ENCODE measurements around the gene FBXO8.
"Not testable (repeated sequence)": the region's sequence is repeated elsewhere in the genome, so short reads cannot be mapped to it uniquely, and the experiment has no call there.

FBXO8 gene

DNA sequence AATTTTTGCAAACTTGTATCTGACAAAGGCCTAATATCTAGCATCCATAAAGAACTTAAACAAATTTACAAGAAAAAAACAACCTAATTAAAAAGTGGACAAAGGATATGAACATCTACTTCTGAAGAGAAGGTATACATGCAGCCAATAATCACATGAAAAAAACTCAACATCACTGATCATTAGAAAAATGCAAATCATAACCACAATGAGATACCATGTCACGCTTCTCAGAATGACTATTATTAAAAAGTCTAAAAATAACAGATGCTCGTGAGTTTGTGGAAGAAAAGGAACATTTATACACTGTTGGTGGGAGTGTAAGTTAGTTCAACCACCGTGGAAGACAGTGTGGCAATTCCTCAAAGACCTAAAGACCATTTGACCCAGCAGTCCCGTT is 24.2 kb upstream of the FBXO8 start:
- TF ChIP-seq, protein P1, sequence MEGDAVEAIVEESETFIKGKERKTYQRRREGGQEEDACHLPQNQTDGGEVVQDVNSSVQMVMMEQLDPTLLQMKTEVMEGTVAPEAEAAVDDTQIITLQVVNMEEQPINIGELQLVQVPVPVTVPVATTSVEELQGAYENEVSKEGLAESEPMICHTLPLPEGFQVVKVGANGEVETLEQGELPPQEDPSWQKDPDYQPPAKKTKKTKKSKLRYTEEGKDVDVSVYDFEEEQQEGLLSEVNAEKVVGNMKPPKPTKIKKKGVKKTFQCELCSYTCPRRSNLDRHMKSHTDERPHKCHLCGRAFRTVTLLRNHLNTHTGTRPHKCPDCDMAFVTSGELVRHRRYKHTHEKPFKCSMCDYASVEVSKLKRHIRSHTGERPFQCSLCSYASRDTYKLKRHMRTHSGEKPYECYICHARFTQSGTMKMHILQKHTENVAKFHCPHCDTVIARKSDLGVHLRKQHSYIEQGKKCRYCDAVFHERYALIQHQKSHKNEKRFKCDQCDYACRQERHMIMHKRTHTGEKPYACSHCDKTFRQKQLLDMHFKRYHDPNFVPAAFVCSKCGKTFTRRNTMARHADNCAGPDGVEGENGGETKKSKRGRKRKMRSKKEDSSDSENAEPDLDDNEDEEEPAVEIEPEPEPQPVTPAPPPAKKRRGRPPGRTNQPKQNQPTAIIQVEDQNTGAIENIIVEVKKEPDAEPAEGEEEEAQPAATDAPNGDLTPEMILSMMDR (IDR thresholded peaks at IDR 0.05; ENCODE audit: borderline replicate concordance, insufficient read depth, low read depth, low read length) = no peak
- H3K4me3 ChIP-seq (ENCODE audit: low read depth, low read length) = no peak overlapping the region

DNA sequence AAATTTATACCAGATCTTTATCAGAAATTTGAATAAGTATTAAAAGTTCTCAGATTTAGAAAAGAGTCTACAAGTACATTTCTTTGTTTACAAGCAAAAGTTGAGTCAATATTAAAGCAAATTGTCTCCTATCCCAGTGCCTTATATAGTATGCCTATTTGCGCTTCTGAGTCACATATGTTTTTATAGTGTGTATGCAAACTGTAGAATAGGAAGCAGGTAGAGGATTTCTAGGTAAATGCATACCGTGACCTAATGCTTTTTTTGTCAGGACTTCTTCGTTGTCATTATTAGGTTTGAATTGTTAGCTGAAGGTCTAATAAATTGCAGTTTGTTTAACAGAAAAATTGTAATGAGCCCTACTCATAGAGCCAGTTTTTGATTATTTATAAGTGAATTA is 22.5 kb upstream of the FBXO8 start:
- H3K4me3 ChIP-seq (ENCODE audit: low read depth, low read length) = no peak overlapping the region
- TF ChIP-seq, protein P1 (IDR thresholded peaks at IDR 0.05; ENCODE audit: borderline replicate concordance, insufficient read depth, low read depth, low read length) = no peak

DNA sequence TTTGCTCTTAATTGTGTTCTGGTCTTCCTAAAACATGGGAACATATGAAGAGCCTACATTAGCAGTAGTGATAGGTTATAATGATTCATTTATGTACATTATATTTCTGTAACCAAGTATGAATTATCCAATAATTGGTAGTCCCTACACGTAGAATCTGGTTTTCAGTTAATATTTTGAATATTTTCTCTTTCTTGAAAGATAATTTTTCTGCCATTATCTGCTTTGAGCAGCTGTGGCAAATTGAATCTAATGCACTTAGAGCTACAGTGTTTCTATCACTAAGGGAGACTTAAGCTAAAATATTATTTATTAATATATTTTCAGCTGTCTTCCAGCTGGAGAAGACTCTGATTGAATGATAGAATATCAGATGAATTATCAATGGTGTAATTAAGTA is 21.2 kb upstream of the FBXO8 start:
- TF ChIP-seq, protein P1 (IDR thresholded peaks at IDR 0.05; ENCODE audit: borderline replicate concordance, insufficient read depth, low read depth, low read length) = no peak
- H3K4me3 ChIP-seq (ENCODE audit: low read depth, low read length) = no peak overlapping the region

DNA sequence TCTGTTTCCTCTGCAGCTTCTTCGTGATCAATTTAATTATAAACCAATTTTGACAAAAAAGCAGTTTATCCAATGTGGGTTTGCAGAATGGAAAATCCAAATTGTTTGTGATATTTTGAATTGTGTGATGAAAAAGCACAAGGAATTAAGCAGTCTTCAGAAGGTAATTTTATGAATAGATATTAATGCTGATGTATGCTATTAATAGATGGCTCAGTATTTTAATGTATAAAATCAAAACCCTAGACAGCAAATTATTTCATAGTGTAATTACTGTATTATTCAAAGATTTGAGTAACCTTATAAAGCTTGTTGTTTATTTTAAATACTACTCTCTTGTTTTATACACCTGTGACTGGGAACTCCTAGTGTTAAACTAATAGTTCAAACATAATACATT is 20.2 kb upstream of the FBXO8 start:
- no peak overlapping the region for H3K4me3 ChIP-seq (ENCODE audit: low read depth, low read length)
- TF ChIP-seq, protein P1 (IDR thresholded peaks at IDR 0.05; ENCODE audit: borderline replicate concordance, insufficient read depth, low read depth, low read length) = no peak

DNA sequence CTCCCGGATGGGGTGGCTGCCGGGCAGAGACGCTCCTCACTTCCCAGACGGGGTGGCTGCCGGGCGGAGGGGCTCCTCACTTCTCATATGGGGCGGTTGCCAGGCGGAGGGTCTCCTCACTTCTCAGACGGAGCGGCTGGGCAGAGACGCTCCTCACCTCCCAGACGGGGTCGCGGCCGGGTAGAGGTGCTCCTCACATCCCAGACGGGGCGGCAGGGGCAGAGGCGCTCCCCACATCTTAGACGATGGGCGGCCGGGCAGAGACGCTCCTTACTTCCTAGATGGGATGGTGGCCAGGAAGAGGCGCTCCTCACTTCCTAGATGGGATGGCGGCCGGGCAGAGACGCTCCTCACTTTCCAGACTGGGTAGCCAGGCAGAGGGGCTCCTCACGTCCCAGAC is 11.7 kb upstream of the FBXO8 start:
- not testable (repeated sequence) for H3K4me3 ChIP-seq (ENCODE audit: low read depth, low read length)

DNA sequence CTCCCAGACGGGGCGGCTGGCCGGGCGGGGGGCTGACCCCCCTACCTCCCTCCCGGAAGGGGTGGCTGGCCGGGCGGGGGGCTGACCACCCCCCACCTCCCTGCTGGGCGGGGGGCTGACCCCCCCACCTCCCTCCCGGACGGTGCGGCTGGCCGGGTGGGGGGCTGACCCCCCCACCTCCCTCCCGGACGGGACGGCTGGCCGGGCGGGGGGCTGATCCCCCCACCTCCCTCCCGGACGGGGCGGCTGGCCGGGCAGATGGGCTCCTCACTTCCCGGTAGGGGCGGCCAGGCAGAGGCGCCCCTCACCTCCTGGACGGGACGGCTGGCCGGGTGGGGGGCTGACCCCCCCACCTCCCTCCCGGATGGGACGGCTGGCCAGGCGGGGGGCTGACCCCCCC is 11.2 kb upstream of the FBXO8 start:
- H3K4me3 ChIP-seq (ENCODE audit: low read depth, low read length) = not testable (repeated sequence)

DNA sequence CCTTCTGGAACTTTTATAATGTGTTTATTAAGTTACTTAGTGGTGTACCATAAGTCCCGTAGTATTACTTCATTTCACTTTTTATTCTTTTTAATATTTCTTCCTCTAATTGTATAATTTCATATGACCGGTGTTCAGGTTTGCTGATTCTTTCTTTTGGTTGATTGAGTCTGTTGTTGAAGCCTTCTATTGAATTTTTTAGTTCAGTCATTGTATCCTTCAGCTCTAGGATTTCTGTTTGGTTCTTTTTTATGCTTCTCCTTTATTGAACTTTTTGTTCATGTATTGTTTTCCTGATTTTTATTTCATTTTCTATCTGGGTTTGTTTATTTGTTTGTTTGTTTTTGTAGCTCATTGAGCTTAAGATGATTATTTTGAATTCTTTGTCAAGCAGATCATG is 9.0 kb upstream of the FBXO8 start:
- TF ChIP-seq, protein P1 (IDR thresholded peaks at IDR 0.05; ENCODE audit: borderline replicate concordance, insufficient read depth, low read depth, low read length) = no peak
- H3K4me3 ChIP-seq (ENCODE audit: low read depth, low read length) = no peak overlapping the region

DNA sequence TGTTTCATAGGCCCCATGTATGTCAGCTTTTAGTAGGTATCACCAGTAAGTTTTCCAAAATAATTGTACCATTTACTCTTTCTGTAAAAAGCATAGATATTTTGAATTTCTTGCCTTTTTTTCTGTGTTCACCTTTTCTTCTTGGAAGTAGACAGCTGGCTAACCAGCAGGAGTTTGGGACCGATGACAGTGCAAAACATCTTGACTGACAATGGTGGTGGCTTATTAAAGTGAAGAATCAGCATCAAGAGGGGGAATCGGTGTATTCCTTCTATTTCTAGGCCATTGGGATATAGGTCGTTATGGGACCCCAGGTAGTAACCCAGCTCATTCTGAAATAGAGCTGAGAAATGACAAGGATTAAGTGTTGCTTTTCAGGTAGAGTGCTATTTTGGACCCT is 3.4 kb upstream of the FBXO8 start:
- H3K4me3 ChIP-seq (ENCODE audit: low read depth, low read length) = no peak overlapping the region
- TF ChIP-seq, protein P1 (IDR thresholded peaks at IDR 0.05; ENCODE audit: borderline replicate concordance, insufficient read depth, low read depth, low read length) = no peak
